HG03342 (cell line): ENCODE data around the gene DYNC2H1.
"Not testable (repeated sequence)": the region's sequence is repeated elsewhere in the genome, so short reads cannot be mapped to it uniquely, and the experiment has no call there.

ENCODE experiments used
- ATAC-seq: cut with Tn5 transposase; IDR thresholded peaks from one replicate; pipeline ENCODE4 v1.9.1; 2021; ENCODE audit warnings: mild to moderate bottlenecking, moderate library complexity; ENCODE audit not compliant: unreplicated experiment

DYNC2H1 gene

DNA sequence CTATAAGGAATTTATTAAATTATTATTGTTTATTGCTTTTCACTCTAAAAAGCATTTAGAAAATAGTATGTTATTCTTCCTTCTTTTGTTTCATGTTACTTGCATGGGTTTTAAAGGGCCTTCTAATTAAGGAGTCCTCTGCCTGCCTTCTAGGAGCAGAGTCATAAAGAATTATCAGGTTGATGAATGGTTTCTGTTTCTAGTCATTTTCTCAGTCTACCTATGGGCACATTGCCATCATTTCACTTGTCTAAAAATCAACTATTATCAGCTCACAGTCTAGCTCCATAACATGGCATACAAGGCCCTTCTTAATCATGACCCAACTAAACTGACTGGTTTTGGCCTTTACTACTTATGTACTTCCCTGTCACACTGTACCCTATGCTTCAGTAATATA, 16.2 kb downstream of the DYNC2H1 start:
- no peak for ATAC-seq

DNA sequence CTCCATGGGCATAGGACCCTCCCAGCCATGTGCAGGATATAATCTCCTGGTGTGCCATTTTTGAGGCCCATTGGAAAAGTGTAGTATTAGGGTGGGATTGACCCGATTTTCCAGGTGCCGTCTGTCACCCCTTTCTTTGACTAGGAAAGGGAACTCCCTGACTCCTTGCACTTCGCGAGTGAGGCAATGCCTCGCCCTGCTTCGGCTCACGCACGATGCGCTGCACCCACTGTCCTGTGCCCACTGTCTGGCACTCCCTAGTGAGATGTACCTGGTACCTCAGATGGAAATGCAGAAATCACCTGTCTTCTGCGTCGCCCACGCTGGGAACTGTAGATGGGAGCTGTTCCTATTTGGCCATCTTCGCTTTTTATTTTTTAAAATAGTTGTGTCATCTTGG, 32.8 kb downstream of the DYNC2H1 start:
- not testable (repeated sequence) for ATAC-seq

DNA sequence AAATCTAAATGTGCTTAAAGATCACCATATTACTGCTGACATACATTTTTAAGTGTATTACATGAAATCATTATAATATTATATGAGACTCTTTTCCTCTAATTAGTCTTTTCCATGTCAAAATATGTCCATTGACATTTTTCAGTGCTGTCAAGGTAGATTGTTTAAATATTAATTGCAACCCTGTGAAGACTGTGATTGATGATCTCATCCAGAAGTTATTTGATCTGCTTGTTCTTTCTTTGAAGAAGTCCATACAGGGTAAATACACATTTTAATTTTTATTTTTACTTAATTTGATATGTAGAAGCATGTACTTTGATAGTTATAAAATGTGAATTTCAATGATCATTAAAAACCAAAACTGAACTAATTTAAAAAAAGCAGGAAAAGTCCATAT, 38.4 kb downstream of the DYNC2H1 start:
- no peak for ATAC-seq

DNA sequence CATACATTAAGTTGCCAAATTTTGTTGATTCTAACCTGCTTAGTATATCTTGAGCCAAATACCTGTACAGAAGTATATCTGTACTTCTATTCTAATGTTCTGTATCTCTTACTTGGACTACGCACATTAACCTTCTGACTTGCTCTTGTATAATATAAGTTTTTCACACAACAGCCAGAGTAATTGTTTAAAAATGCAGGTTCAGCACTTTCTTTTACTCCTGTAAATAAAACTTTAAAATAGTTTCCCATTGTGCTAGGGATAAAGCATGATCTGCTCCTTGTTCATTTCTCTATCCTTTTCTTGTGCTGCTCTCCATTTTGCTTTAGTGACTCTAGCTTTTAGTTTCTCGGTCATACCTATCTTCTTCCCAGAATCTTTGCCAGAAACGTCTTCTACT, 48.3 kb downstream of the DYNC2H1 start:
- no peak for ATAC-seq

DNA sequence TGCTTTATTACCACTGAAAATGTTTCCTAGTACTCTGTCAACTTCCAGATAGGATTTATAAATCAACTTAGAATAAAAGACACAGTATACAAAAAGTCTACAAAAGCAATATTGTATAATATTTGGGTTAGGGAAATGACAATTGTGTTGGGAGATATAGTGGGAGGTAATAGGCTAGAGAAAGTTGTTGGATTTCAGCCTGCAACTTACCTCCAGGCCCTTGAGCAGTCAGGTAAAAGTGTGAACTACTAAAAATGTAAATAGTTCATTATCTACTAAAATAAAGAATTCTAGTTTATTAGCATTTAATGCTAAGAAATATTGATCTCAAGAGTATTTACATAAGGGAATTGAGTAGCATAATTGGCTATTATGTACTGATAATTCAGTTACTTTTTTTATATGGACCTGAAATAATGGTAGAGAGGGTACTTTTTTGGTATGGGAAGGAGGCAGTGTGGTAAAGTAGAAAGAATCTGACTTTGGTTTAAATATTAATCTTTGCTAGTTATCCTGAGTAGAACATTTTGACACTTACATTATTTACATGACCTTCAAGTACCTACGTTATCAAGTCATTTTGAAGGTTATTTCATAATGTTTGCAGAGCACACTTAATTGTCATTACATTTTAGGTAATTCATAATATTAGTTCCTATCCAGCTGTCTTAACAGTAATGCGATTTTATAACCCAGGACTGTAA, 55.0 kb downstream of the DYNC2H1 start:
- ATAC-seq, result no peak

DNA sequence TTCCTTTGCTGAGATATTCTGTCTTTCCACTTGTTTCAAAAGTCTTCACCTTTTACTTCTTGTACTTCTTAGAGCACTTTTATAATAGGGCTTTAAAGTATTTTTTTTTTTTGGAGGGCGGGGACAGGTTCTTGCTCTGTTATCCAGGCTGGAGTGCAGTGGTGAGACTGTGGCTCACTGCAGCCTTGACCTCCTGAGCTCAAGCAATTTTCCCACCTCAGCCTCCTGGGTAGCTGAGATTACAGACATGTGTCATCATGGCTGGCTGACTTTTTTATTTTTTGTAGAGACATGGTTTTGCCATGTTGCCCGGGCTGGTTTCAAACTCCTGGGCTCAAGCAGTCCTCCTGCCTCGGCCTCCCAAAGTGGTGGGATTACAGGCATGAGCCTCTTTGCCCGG, 57.9 kb downstream of the DYNC2H1 start:
- no peak for ATAC-seq

DNA sequence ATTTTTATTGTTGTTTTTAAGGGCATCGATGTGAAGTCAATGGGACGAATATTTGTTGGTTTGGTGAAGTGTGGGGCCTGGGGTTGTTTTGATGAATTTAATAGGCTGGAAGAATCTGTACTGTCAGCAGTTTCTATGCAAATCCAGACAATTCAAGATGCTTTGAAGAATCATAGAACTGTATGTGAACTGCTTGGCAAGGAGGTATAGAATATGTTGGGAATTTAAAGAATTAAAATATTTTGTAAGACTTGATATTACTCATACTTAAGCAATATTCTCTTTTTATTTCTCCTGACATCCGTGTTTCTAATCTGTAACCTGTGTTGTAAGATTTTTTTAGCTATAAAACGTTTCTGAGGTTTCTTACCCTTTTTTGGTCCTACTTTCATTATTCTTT, 61.6 kb downstream of the DYNC2H1 start:
- ATAC-seq, result no peak

DNA sequence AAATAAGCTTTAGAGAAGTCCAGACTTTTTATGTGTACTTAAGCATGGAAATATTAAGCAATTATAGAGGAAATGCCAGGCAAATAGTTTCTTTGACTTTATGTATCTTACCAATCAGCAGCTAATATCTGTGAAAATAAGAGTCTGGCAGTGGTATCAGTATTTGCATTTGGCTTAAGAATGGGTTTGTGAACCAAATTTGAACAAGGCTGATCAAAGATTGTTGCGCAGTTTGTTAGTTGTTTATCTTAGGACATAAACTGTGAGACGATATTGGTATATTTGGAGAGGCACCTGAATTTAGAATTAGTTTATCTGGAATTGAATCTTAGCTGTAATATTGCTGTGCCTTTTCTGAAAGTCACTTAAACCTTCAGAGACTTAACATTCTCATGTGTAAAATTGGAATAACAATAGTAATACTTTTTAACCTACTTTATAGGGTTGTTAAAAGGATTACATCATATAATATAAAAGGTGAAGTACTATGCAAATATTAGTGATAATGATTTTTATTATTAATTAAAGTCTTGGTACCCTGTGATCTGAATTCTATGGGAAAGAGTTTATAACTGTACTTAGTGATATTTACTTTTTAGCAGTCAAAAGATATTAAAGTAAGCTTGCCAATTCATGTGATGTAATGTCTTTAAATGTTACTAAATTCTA, 66.4 kb downstream of the DYNC2H1 start:
- no peak for ATAC-seq

DNA sequence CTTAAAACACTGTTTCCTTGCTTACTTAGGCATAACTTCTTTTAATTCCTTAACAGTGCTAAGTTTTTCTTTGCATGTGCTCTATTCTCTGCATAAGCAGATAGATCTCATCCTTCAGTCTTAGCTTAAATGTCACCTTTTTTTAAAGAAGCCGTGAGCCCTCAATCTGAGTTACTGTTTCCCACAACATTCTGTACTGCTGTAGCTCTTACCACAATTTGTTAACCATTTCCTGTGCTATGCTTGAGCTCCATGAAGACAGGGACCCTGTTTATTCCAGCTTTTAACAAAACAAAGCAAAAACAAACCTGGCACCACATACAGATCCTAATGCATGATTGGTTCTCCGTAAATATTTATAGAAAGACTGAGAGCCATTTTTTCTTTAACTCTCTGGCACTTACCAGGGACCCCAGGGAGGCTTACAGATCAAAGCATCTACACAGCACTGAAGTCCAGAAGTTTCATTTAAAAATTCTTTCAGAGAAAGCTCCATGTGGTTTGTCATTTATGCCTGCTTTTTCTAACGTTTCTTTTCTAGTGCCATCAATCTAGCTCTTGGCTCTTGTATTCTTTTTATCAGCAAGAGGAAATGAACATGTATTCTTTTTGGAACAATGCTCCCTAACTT, 74.9 kb downstream of the DYNC2H1 start:
- no peak for ATAC-seq

DNA sequence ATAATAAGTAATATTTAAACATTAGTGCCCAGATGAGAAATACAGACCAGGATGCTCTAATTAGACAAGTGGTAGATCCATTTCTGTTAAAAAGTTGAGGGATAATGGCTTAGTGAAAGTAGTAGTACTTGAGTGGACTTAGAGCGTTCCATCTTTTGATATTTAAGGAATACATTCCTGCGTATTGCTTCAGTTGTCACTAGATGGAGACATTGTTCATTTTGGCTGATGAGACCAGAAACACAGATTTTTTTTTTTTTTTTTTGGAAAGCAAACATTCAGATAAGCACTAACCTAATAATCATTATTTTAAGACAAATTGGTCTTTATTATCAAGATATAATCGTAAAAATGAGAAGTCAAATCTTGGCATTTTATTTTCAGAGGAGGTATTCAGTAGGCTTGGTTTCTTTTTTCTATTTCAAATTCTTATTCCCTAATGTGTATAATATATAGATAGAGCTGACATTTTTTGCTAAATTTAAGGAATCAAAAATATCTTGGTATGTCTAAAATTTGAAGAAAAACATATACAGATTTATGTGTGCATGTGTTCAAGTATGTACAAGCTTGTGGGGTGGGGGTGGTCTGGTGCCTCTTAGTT, 92.9 kb downstream of the DYNC2H1 start:
- no peak for ATAC-seq

DNA sequence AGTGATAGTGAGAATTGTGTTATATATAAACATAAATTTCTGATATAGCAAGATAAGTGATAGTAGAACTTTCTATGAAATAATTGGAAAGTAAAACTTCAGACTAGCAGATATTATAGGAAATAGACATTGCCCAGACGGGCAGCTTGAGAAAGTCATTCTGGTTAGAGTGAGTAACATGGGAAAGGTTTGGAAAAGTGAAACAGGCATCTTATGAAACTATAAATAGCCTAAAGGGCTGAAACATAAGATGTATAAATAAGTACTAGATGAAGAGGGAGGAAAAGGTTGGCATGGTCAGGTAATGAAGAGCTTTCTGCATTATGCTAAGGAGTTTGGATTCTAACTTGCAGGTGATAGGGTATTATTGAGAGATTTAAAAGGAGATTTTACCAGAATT, 101.3 kb downstream of the DYNC2H1 start:
- ATAC-seq, result no peak

DNA sequence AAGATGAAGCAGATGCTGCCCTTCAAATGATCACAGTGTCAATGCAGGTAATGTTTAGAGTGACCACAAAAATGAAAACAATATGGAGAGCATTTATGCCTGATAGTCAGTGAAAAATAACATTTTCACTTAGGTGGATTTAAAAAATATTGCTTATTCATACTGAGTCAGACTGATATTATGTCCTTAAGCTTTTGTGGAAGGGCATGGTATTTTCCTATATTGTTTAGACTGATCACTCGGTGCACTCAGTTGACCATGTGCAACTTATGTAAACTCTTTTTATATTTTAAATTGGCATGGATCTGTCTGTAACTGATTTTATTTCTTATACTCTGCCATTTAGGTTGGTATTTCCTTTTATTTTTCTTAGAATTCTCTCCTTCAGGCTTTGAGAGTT, 106.6 kb downstream of the DYNC2H1 start:
- ATAC-seq, result no peak

DNA sequence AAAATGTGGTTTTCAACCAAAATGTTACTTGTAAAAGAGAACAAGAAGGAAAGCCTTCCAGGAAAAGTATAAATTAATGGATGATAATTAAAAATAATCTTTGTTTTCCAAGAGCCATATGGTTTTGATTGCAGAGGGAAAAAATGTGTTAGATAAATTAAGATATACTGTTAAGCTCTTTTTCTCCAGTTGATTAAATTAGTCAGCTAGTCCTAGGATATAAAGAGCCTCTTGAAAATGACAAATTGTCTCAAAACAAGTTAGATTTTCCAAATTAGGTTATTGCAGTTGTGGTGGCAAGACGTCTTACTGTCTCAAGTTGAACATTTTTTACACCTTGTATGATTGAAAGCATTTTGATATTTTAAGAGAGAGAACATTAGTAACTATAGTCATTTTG, 110.9 kb downstream of the DYNC2H1 start:
- ATAC-seq, result no peak

DNA sequence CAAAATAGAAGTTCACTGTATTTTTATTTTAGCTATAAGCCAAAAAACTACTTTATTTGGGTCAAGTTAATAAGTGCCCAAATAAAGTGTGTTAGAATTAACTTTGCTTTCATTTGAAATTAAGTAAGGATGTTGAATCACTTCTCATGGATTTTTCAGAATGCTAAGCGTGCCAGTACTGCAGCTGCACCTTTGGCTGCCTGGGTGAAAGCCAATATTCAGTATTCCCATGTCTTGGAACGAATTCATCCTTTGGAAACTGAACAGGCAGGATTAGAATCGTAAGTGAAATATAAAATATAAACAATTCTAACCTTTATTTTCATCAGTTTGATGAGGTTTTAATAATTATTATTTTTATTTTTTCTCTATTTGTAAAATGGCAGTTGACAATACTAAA, 113.6 kb downstream of the DYNC2H1 start:
- no peak for ATAC-seq

DNA sequence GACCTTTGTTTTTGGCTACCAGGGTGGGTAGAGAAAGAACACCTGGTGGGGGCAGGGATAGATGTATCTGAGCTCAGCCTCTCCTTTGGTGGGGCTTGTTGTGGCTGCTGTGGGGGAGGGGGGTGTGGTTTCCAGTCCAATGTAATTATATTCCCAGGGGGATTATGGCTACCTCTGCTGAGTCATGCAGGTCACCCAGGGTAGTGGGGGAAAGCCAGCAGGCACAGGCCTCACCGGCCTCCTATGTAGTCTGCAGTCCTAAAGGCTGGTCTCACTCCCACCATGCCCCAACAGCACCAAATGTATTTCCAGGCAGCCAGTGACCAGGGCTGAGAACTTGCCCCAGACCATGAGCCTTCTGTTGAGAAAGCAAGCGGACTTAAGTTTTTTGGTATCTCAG, 119.6 kb downstream of the DYNC2H1 start:
- ATAC-seq, result no peak

DNA sequence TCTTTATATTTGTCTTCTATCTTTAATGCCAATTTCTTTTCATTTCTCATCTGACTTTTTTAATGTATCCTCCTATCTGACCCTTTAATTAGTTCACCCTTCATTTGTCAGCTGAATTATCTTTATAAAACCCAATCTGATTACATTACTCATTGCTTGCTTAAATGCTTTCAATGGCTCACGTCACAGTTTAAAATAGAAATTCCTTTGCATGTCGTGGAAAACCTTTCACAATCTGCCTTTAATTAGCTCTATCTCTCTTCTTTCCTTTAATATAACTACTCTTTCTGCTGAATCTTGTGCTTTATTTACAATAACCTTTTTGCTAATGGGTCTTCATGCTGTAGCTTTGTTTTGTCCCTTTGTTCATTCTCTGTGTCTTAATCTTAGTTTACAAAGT, 125.7 kb downstream of the DYNC2H1 start:
- no peak for ATAC-seq

DNA sequence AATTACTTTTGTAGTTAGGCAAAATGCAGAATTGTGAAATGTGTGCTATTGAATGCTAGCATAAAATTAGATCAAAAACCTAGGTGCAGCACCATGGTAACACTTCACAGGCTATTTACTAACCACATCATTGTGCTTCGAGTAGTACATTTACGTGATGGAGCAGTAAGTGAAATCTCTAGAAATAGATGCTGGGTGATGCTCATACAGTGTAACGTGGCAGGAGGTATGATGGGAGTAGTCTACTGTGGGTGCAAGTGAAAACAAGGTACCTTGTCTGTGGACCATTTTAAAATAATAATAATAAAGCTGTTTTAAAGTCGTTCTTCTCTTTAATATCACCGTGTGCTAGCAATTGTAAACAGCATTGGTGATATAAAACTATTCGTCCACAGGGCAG, 132.3 kb downstream of the DYNC2H1 start:
- ATAC-seq, result no peak

DNA sequence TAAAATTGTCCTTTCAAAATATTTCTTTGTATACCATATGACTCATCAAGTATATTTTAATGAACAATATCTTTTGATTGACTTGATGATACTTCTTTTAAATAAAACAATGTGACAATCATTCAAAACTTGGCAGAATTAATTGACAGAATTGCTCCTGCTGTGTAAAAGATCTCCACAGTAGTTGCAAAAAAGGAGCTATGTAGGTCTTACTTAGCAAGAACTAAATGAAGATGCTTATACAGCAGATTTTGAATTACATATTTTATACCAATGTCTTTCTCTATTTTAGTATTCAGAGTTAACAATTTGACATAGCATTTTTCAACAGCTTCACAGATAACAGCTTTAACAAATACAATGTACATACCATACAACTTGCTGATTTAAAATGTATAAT, 144.9 kb downstream of the DYNC2H1 start:
- ATAC-seq, result no peak

DNA sequence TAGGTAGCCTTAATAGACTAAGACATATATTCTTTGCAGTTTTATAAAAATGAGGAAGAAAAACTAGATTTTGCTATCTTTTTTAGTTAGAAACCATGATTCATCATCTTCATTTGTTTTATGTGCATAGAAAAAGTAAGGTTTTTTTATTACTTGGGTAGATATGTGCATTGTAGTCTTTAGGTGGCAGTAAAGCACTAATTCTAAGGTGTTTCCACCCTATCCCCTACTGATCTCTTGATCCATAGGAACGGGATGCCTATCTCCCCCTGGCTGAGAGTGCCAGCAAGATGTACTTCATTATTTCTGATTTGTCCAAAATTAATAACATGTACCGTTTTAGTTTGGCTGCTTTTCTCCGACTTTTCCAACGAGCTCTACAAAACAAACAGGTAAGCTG, 148.1 kb downstream of the DYNC2H1 start:
- no peak for ATAC-seq

DNA sequence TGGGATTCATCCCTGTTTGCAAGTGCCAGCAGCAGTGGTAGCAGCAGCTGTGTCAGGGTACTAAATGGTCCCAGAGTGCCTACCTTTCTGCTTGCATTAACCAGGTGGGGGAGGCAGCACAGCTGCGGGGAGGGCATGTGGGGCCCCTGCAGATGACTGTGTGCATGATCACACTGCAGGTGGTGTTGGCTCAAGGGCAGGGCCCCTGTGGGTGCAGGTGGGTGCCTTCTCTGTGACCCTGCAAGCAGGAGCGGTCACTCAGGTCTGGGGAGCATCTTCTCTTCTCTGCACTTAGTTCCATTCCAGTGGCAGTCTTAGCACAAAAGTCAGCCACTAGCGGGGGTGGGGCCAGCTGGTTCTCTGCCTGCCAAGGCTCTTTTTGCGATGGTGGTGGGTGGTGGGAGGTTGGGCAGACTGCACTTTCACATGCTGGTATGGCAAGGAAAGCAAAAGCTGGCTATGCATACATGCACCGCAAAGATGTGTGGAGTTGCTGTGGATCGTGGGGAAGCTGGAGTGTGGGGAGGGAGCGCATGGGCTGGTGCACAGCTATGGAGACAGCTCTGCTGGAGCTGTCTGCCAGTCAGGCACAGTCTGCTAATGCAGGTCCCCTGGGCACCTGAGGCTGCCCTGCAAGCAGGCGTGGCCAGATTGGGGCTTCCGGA, 157.1 kb downstream of the DYNC2H1 start:
- ATAC-seq, result no peak

DNA sequence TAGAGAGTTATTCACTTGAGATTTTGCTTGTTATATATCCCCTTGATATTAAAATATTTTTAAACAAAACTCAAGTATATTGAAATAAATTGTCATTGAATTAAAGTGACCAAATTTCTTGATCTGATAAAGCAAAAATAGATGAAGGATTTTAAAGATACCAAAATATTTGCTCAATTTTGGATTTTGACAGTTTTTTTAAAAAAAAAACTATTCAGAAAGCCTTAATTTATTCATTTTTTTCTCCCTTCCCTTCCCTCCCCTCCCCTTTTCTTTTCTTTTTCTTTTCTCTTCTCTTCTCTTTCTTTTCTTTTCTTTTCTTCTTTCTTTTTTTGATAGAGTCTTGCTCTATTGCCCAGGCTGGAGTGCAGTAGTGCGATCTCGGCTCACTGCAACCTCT, 163.7 kb downstream of the DYNC2H1 start:
- no peak for ATAC-seq
